HG02759 (cell line): Measurements from ENCODE around the gene SRPK1.

Experiments used
- ATAC-seq: cut with Tn5 transposase; IDR thresholded peaks from one replicate; pipeline ENCODE4 v1.9.1; 2021; ENCODE audit warnings: mild to moderate bottlenecking, moderate library complexity; ENCODE audit not compliant: unreplicated experiment

SRPK1 gene

GRCh38 chr6:35903679-35904078 is 17.2 kb downstream of the SRPK1 start:
- no peak for ATAC-seq

- no peak for ATAC-seq
Measured at GRCh38 chr6:35900448-35900847, 20.4 kb downstream of the SRPK1 start.

GRCh38 chr6:35898003-35898402 is 22.9 kb downstream of the SRPK1 start:
- ATAC-seq = no peak

GRCh38 chr6:35897486-35897885 is 23.4 kb downstream of the SRPK1 start:
- no peak for ATAC-seq

GRCh38 chr6:35897036-35897435 is 23.9 kb downstream of the SRPK1 start:
- no peak for ATAC-seq

DNA sequence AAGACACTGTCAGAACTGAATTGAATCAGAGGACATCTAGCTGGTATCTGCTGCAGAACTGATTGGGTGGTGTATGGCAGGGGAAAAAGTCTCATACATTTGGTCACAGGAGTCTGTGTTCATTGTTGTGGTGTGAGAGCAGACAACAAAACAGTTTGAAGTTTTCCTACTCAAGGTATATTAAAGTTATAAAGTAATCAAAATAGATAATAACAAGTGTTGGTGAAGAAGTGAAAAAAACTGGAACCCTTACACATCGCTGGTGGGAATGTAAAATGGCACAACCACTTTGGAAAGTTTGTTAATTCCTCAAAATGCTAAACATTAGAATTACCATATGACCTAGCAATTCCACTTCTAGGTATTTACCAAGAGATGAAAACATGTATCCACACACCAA is 24.7 kb downstream of the SRPK1 start:
- ATAC-seq = no peak

DNA sequence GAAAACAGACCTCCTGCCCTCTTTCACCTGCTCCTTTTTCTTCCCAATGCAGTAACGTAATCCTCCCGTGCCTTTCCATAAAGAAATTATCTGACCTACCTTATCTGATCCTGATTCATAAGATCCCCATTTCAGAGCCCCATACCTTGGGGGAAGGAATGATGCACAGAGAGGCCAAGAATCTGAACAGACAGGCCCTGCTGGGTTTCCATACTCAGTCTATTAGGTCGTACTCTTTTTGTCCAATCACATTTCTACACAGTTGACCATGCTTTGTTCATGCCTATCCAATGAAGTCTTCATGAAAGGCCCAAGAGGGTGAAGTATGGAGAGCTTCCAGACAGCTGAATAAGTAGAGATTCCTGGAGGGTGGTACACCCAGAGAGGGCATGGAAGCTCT is 25.3 kb downstream of the SRPK1 start:
- no peak for ATAC-seq

- no peak for ATAC-seq
Measured at GRCh38 chr6:35894776-35895175, 26.1 kb downstream of the SRPK1 start.

- ATAC-seq = no peak
Measured at GRCh38 chr6:35893246-35893645, 27.7 kb downstream of the SRPK1 start.

DNA sequence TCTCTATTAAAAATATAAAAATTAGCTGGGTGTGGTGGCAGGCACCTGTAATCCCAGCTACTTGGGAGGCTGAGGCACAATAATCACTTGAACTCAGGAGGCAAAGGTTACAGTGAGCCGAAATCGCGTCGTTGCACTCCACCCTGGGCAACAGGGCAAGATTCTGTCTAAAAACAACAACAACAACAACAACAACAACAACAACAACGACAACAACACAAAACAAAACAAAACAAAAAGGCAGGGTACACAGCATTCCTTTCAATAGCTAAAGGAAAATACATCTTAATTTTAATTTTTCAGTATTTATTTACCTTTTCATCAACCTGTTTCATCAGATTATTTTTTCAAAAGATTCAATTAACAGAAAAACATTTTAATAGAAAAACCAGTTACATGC is 28.4 kb downstream of the SRPK1 start:
- no peak for ATAC-seq

DNA sequence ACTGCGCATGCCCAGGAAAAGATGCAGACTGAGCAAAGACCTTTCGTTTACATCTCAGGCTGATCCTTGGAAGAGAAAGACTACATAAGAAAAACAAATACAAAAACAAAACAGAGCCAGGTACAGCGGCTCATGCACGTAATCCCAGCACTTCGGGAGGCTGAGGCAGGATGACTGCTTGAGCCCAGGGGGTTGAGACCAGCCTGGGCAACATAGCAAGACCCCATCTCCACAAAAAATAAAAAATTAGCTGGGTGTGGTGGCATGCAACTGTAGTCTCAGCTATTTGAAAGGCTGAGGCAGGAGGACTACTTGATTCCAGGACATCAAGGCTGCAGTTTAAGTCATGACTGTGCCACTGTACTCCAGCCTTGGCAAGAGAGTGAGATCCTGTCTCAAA is 41.7 kb downstream of the SRPK1 start:
- no peak for ATAC-seq

DNA sequence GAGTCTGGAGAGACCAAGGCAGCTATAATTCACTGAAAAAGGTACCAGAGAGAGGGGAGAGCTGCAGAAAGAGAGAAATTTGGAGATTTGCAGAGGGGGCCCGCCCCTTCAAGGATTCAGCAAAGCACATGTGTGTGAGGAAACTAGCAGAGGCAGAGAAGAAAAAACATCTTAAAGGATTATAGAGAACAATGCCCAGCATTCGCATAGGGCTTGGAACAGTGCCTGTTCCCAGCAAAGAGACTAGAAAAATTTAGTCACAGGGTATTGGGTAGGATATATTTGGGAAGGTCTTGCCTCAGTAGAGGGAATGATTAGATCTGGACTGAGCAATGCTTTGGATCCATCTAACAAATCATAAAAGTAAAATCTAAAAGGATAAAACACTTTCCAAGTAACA is 44.0 kb downstream of the SRPK1 start:
- ATAC-seq = no peak

GRCh38 chr6:35874730-35875129 is 46.2 kb downstream of the SRPK1 start:
- ATAC-seq = no peak

GRCh38 chr6:35859367-35859766 is 61.5 kb downstream of the SRPK1 start:
- ATAC-seq = no peak

GRCh38 chr6:35857853-35858252 is 63.0 kb downstream of the SRPK1 start:
- ATAC-seq = no peak

- no peak for ATAC-seq
Measured at GRCh38 chr6:35856250-35856649, 64.6 kb downstream of the SRPK1 start.

- no peak for ATAC-seq
Measured at GRCh38 chr6:35852994-35853393, 67.9 kb downstream of the SRPK1 start.

GRCh38 chr6:35850208-35850607 is 70.7 kb downstream of the SRPK1 start:
- ATAC-seq = no peak

- no peak for ATAC-seq
Measured at GRCh38 chr6:35844290-35844689, 76.6 kb downstream of the SRPK1 start.

- ATAC-seq = no peak
Measured at GRCh38 chr6:35842381-35842780, 78.5 kb downstream of the SRPK1 start.

GRCh38 chr6:35839019-35839418 is 81.9 kb downstream of the SRPK1 start:
- no peak for ATAC-seq

DNA sequence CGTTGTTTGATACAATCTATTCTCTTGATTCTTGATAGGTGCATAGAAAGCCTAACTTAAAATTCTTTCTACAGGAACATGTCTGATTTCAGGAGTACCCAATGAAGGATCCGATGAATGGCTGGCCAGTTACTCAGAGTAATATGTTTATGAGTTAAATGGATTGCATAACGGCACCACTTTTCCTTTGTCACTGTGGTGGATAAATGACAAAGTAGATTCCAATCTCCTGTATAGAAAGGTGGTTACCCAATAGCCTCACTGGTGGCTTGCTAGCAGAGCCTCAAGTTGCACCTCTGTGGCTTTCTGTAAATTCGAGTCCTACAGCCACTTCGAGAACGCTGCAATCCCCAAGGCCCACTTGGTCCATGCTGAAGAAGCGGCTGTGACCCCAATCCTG is 87.4 kb downstream of the SRPK1 start:
- ATAC-seq = no peak

- no peak for ATAC-seq
Measured at GRCh38 chr6:35831257-35832007, 89.5 kb downstream of the SRPK1 start.
